ENCODE results near the gene PTK7.

Gene PTK7

GRCh38 chr6:43181942-43182860 lies 106.1 kb downstream of the PTK7 start, which contains the start of gene CUL9:
TSS of gene CUL9 (plus strand) at chr6:43182196. CDS start at chr6:43184311, 2,115 bp downstream.
- DNase-seq: peak; percentile 58

- no peak for DNase-seq
Measured at GRCh38 chr6:43183441-43183840, 107.3 kb downstream of the PTK7 start.

- no peak for DNase-seq
Measured at GRCh38 chr6:43184268-43184985, 108.3 kb downstream of the PTK7 start.

- no peak for DNase-seq
Measured at GRCh38 chr6:43185391-43185985, 109.4 kb downstream of the PTK7 start.

GRCh38 chr6:43186019-43186418 lies 109.9 kb downstream of the PTK7 start:
- no peak for DNase-seq

GRCh38 chr6:43186706-43187105 lies 110.6 kb downstream of the PTK7 start:
- DNase-seq: no peak

- no peak for DNase-seq
Measured at GRCh38 chr6:43187821-43188220, 111.7 kb downstream of the PTK7 start.

- DNase-seq: no peak
Measured at GRCh38 chr6:43188426-43188825, 112.3 kb downstream of the PTK7 start.

GRCh38 chr6:43189776-43190304 lies 113.7 kb downstream of the PTK7 start:
- DNase-seq: no peak

GRCh38 chr6:43192911-43193310 lies 116.8 kb downstream of the PTK7 start:
- no peak for DNase-seq

GRCh38 chr6:43193929-43194328 lies 117.8 kb downstream of the PTK7 start:
- no peak for DNase-seq

GRCh38 chr6:43196337-43196736 lies 120.2 kb downstream of the PTK7 start:
- no peak for DNase-seq

GRCh38 chr6:43199912-43200311 lies 123.8 kb downstream of the PTK7 start:
- no peak for DNase-seq

GRCh38 chr6:43200541-43200940 lies 124.4 kb downstream of the PTK7 start:
- DNase-seq: no peak

GRCh38 chr6:43202451-43202850 lies 126.3 kb downstream of the PTK7 start:
- no peak for DNase-seq

- DNase-seq: no peak
Measured at GRCh38 chr6:43203029-43203717, 127.1 kb downstream of the PTK7 start.

GRCh38 chr6:43203718-43204095 lies 127.6 kb downstream of the PTK7 start:
- no peak for DNase-seq

- DNase-seq: no peak
Measured at GRCh38 chr6:43204271-43205105, 128.4 kb downstream of the PTK7 start.

- no peak for DNase-seq
Measured at GRCh38 chr6:43205849-43206248, 129.7 kb downstream of the PTK7 start.

- no peak for DNase-seq
Measured at GRCh38 chr6:43207286-43207685, 131.2 kb downstream of the PTK7 start.

Measured in KG1 (cell line).